ENCODE measurements around the gene ANO7. TPM values are rescaled to one million over a fixed set of nuclear protein-coding genes. Genes with fewer than 3 reads are reported as not detected.

The ANO7 gene
- total and polyA plus RNA-seq, 2 of the 13 experiments (the other 11 are each of a cell fraction or from before 2014, with no cell fraction given) = 4.1 to 4.9 TPM

DNA sequence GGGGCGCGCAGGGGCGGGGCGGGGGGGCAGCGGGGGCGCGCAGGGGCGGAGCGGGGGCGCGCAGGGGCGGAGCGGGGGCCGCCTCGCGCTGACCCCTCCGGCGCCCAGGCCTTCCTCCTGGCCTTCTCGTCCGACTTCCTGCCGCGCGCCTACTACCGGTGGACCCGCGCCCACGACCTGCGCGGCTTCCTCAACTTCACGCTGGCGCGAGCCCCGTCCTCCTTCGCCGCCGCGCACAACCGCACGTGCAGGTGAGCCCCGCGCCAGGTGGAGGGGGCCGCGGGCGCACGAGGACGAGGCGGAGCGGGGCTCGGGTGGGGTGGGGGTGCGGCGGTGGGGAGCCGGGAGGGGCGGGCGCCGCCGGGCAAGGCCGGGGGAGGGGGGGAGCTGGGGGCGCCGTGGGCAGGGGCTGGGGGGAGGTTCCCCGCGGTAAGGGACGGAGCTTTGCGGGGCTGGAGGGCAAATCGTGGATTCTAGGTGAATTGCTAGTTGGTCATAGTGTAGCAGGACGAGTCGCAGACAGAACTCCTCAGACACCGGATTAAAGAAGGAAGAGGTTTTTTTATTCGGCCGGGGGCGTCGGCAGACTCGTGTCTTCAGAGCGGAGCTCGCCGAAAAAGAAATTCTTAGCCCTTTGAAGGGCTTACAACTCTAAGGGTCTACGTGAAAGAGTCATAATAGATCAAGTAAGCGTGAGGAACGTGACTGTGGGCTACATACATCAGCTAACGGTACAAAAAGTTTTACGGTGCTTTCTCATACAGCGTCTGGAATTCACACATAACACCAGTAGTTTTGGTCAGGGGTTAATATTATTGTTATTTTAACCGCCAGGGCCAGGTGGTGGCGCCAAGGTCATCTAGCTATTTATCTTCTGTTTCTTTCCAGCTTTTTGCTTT lies 29.9 kb downstream of the ANO7 start (continued):
- TF ChIP-seq KIAA2018 (CRISPR knock-in tag; IDR thresholded peaks at IDR 0.05; ENCODE audit: borderline replicate concordance) (no peak), SOX13 (IDR thresholded peaks at IDR 0.05) (no peak), SOX13 (CRISPR knock-in tag; conservative IDR thresholded peaks at IDR 0.05 in 1 of 2, IDR thresholded peaks at IDR 0.05 in 1 of 2) (peak in 1 of 2 experiments; percentile 28; a peak in 2 of 4 replicates), AGO2 (optimal IDR thresholded peaks at IDR 0.05; ENCODE audit: low read depth, low read length) (no peak), KAT2B (IDR thresholded peaks at IDR 0.05; ENCODE audit: borderline replicate concordance, low read depth, low read length) (no peak), ZNF530 (CRISPR knock-in tag; IDR thresholded peaks at IDR 0.05; ENCODE audit: low read depth) (no peak), SETDB1 (CRISPR knock-in tag; IDR thresholded peaks at IDR 0.05; ENCODE audit: borderline replicate concordance) (no peak), RBM39 (IDR thresholded peaks at IDR 0.05; ENCODE audit: low read depth, low read length, poor library complexity, severe bottlenecking) (no peak), ZC3H13 (CRISPR knock-in tag; IDR thresholded peaks at IDR 0.05) (peak; percentile 39), RFX3 (CRISPR knock-in tag; IDR thresholded peaks at IDR 0.05) (no peak), ZNF550 (CRISPR knock-in tag; IDR thresholded peaks at IDR 0.05; ENCODE audit: borderline replicate concordance) (0 out of 2 replicates have a peak, but pooled peaks have one; percentile 43), ZNF501 (CRISPR knock-in tag; IDR thresholded peaks at IDR 0.05) (no peak), SUZ12 (IDR thresholded peaks at IDR 0.05; ENCODE audit: low read depth, low read length) (no peak), ZFP90 (CRISPR knock-in tag; IDR thresholded peaks at IDR 0.05; ENCODE audit: borderline replicate concordance) (0 out of 2 replicates have a peak, but pooled peaks have one; percentile 59)
- TF ChIP-seq, protein P1, sequence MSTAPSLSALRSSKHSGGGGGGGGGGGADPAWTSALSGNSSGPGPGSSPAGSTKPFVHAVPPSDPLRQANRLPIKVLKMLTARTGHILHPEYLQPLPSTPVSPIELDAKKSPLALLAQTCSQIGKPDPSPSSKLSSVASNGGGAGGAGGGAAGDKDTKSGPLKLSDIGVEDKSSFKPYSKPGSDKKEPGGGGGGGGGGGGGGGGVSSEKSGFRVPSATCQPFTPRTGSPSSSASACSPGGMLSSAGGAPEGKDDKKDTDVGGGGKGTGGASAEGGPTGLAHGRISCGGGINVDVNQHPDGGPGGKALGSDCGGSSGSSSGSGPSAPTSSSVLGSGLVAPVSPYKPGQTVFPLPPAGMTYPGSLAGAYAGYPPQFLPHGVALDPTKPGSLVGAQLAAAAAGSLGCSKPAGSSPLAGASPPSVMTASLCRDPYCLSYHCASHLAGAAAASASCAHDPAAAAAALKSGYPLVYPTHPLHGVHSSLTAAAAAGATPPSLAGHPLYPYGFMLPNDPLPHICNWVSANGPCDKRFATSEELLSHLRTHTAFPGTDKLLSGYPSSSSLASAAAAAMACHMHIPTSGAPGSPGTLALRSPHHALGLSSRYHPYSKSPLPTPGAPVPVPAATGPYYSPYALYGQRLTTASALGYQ (CRISPR knock-in tag; IDR thresholded peaks at IDR 0.05) = 0 out of 2 replicates have a peak, but pooled peaks have one; percentile 36
- TF ChIP-seq, protein P2, sequence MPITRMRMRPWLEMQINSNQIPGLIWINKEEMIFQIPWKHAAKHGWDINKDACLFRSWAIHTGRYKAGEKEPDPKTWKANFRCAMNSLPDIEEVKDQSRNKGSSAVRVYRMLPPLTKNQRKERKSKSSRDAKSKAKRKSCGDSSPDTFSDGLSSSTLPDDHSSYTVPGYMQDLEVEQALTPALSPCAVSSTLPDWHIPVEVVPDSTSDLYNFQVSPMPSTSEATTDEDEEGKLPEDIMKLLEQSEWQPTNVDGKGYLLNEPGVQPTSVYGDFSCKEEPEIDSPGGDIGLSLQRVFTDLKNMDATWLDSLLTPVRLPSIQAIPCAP (CRISPR knock-in tag; IDR thresholded peaks at IDR 0.05; ENCODE audit: low read depth) = no peak; the same call in 1 of the 2 replicates
